ENCODE data around the gene RHOV.

RHOV gene

GRCh38 chr15:40825661-40826422, 48.2 kb downstream of the RHOV start (continued):
- TF ChIP-seq ZNF70 (CRISPR knock-in tag; IDR thresholded peaks at IDR 0.05), result no peak
- no peak for TF ChIP-seq PPARA (CRISPR knock-in tag; IDR thresholded peaks at IDR 0.05; ENCODE audit: borderline replicate concordance)
- no peak for TF ChIP-seq POU6F1 (CRISPR knock-in tag; IDR thresholded peaks at IDR 0.05; ENCODE audit: borderline replicate concordance, low read depth)
- no peak for TF ChIP-seq ZNF8 (CRISPR knock-in tag; IDR thresholded peaks at IDR 0.05)
- TF ChIP-seq ZNF565 (CRISPR knock-in tag; conservative IDR thresholded peaks at IDR 0.05; ENCODE audit: low read depth), result no peak
- TF ChIP-seq ZFP3 (CRISPR knock-in tag; IDR thresholded peaks at IDR 0.05), result no peak
- TF ChIP-seq CREB5 (CRISPR knock-in tag; IDR thresholded peaks at IDR 0.05; ENCODE audit: low read depth), result no peak

GRCh38 chr15:40823572-40824343, 50.3 kb downstream of the RHOV start:
- TF ChIP-seq POU6F1 (CRISPR knock-in tag; IDR thresholded peaks at IDR 0.05; ENCODE audit: borderline replicate concordance, low read depth), result no peak
- TF ChIP-seq ZNF565 (CRISPR knock-in tag; conservative IDR thresholded peaks at IDR 0.05; ENCODE audit: low read depth), result no peak
- no peak for TF ChIP-seq CSDC2 (CRISPR knock-in tag; IDR thresholded peaks at IDR 0.05)
- no peak for TF ChIP-seq ZNF70 (CRISPR knock-in tag; IDR thresholded peaks at IDR 0.05)
- TF ChIP-seq ZC3H10 (CRISPR knock-in tag; IDR thresholded peaks at IDR 0.05), result no peak
- TF ChIP-seq CSRNP3 (CRISPR knock-in tag; IDR thresholded peaks at IDR 0.05), result no peak
- TF ChIP-seq OSR1 (CRISPR knock-in tag; IDR thresholded peaks at IDR 0.05), result no peak
- no peak for TF ChIP-seq GLIS3 (CRISPR knock-in tag; IDR thresholded peaks at IDR 0.05)
- ATAC-seq, result no peak
